Raji (cell line): ENCODE measurements around the gene ENPP7.

Experiments used
- POLR2A ChIP-seq: IDR thresholded peaks from 2 replicates; pipeline ENCODE4 v1.6.1; 2011; ENCODE audit warnings: low read depth, low read length, control low read depth; ENCODE audit not compliant: insufficient read depth

Gene ENPP7

GRCh38 chr17:79737046-79737921, 6.5 kb downstream of the ENPP7 start:
- TF ChIP-seq POLR2A = no peak

- TF ChIP-seq POLR2A = no peak
Measured at GRCh38 chr17:79737922-79738578, 7.3 kb downstream of the ENPP7 start.

GRCh38 chr17:79738643-79739042, 7.9 kb downstream of the ENPP7 start:
- TF ChIP-seq POLR2A = no peak

GRCh38 chr17:79739148-79740062, 8.7 kb downstream of the ENPP7 start:
- no peak for TF ChIP-seq POLR2A

- no peak for TF ChIP-seq POLR2A
Measured at GRCh38 chr17:79740413-79740812, 9.7 kb downstream of the ENPP7 start.

GRCh38 chr17:79741401-79741750, 10.6 kb downstream of the ENPP7 start:
- no peak for TF ChIP-seq POLR2A

- TF ChIP-seq POLR2A = no peak
Measured at GRCh38 chr17:79741751-79742588, 11.2 kb downstream of the ENPP7 start.

- TF ChIP-seq POLR2A = no peak
Measured at GRCh38 chr17:79742589-79742918, 11.8 kb downstream of the ENPP7 start.

- no peak for TF ChIP-seq POLR2A
Measured at GRCh38 chr17:79742951-79743476, 12.3 kb downstream of the ENPP7 start.

GRCh38 chr17:79743614-79744013, 12.9 kb downstream of the ENPP7 start:
- TF ChIP-seq POLR2A = no peak

- no peak for TF ChIP-seq POLR2A
Measured at GRCh38 chr17:79745641-79746105, 14.9 kb downstream of the ENPP7 start.

GRCh38 chr17:79746889-79747507, 16.3 kb downstream of the ENPP7 start:
- TF ChIP-seq POLR2A = no peak

GRCh38 chr17:79747508-79748294, 17.0 kb downstream of the ENPP7 start:
- no peak for TF ChIP-seq POLR2A
